HG03108 (cell line): ENCODE data around the gene CXXC1.
"Not testable (repeated sequence)": the region's sequence is repeated elsewhere in the genome, so short reads cannot be mapped to it uniquely, and the experiment has no call there.

Experiments used
- ATAC-seq: cut with Tn5 transposase; IDR thresholded peaks from one replicate; pipeline ENCODE4 v1.9.1; 2021; ENCODE audit warnings: moderate library complexity; ENCODE audit not compliant: unreplicated experiment

Gene CXXC1

GRCh38 chr18:50276452-50276851 lies 11.0 kb downstream of the CXXC1 start:
- ATAC-seq: no peak

- ATAC-seq: no peak
Observed at GRCh38 chr18:50275503-50276036, 11.9 kb downstream of the CXXC1 start.

- ATAC-seq: no peak
Observed at GRCh38 chr18:50274941-50275340, 12.6 kb downstream of the CXXC1 start.

- no peak for ATAC-seq
Observed at GRCh38 chr18:50274044-50274442, 13.4 kb downstream of the CXXC1 start.

GRCh38 chr18:50273203-50274043 lies 14.1 kb downstream of the CXXC1 start:
- no peak for ATAC-seq

- ATAC-seq: no peak
Observed at GRCh38 chr18:50272568-50272967, 14.9 kb downstream of the CXXC1 start.

GRCh38 chr18:50268022-50268747 lies 19.3 kb downstream of the CXXC1 start:
- peak; percentile 76 for ATAC-seq

GRCh38 chr18:50266248-50266704 lies 21.2 kb downstream of the CXXC1 start, which contains the start of gene CFAP53:
CFAP53 (minus strand) TSS chr18:50266495; CDS start chr18:50266404, 91 bp downstream.
- ATAC-seq: peak; percentile 73

- ATAC-seq: no peak
Observed at GRCh38 chr18:50262977-50263376, 24.5 kb downstream of the CXXC1 start.

- no peak for ATAC-seq
Observed at GRCh38 chr18:50250935-50251334, 36.6 kb downstream of the CXXC1 start.

- no peak for ATAC-seq
Observed at GRCh38 chr18:50249576-50249975, 37.9 kb downstream of the CXXC1 start.

GRCh38 chr18:50247561-50247960 lies 39.9 kb downstream of the CXXC1 start:
- ATAC-seq: no peak

GRCh38 chr18:50241768-50242167 lies 45.7 kb downstream of the CXXC1 start:
- ATAC-seq: not testable (repeated sequence)

GRCh38 chr18:50240080-50240563 lies 47.4 kb downstream of the CXXC1 start:
- no peak for ATAC-seq

GRCh38 chr18:50232419-50232818 lies 55.1 kb downstream of the CXXC1 start:
- no peak for ATAC-seq
